Measurements from ENCODE around the gene FUT2. TPM values are rescaled to one million over a fixed set of nuclear protein-coding genes. Genes with fewer than 3 reads are reported as not detected.
A peak's percentile ranks its signal among the peaks of the same experiment; 100 is the strongest.

FUT2 gene
- total RNA-seq, 2 experiments from 2014 or later: not detected

DNA sequence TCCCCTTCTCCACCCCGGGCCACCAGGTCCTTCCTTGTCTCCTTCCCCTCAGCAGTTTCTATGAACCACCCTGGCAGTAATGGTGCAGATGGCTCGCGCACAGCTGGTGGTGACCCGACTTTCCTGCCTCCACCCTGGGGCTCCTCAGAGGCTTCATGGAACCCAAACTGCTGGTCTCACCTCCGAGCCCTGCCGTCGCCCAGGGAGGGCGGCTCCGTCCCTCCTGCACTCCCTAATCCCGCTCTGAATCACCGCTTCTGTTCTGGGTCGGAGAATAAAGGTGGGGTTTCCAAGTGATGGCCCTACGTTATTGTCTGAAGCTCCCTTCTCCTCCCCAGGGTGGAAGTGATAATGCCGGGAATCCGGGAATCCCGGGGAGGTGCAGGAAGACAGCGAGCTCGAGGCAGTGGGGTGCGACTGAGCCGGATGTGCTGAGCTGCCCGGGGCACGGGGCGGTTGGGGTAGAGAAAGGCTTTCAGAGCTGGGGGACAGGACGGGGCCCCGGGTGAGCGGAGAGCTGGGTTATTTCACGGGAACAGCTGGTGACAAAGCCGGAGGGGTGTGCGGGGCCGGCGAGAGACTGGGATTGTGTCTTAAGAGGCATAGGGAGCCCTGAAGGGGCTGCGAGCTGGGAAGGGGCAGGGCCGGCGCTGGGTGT, 711 bp downstream of the FUT2 start:
- H3K27ac Mint-ChIP-seq: no peak overlapping the region
- ATAC-seq (peak; percentile 47), DNase-seq (peak; percentile 12)
- intact Hi-C loops (cut with micrococcal nuclease): no loop called here
- H3K36me3 Mint-ChIP-seq (ENCODE audit: low read depth): peaks cover 4% of the 10 kb centered on the region
- H3K9me3 Mint-ChIP-seq: no peaks in the 10 kb centered on the region
- peaks cover 14% of the 10 kb centered on the region for H3K27me3 Mint-ChIP-seq
- ChIA-PET POLR2A (interaction anchor here (0.7 kb wide), 1 partner anchor 17 kb away, joined by 4 read pairs; no protein-coding TSS in a partner anchor), CTCF (interaction anchor here (1.6 to 2.2 kb wide), 3 partner anchors 17 to 146 kb away, joined by 5 to 6 read pairs (median 5); no protein-coding TSS in a partner anchor)
- H3K4me1 Mint-ChIP-seq (ENCODE audit: low read depth): peaks cover 11% of the 10 kb centered on the region
- peak overlapping the region; percentile 22 for H3K4me3 Mint-ChIP-seq
- TF ChIP-seq, protein P1, sequence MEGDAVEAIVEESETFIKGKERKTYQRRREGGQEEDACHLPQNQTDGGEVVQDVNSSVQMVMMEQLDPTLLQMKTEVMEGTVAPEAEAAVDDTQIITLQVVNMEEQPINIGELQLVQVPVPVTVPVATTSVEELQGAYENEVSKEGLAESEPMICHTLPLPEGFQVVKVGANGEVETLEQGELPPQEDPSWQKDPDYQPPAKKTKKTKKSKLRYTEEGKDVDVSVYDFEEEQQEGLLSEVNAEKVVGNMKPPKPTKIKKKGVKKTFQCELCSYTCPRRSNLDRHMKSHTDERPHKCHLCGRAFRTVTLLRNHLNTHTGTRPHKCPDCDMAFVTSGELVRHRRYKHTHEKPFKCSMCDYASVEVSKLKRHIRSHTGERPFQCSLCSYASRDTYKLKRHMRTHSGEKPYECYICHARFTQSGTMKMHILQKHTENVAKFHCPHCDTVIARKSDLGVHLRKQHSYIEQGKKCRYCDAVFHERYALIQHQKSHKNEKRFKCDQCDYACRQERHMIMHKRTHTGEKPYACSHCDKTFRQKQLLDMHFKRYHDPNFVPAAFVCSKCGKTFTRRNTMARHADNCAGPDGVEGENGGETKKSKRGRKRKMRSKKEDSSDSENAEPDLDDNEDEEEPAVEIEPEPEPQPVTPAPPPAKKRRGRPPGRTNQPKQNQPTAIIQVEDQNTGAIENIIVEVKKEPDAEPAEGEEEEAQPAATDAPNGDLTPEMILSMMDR (IDR thresholded peaks at IDR 0.05): no peak

DNA sequence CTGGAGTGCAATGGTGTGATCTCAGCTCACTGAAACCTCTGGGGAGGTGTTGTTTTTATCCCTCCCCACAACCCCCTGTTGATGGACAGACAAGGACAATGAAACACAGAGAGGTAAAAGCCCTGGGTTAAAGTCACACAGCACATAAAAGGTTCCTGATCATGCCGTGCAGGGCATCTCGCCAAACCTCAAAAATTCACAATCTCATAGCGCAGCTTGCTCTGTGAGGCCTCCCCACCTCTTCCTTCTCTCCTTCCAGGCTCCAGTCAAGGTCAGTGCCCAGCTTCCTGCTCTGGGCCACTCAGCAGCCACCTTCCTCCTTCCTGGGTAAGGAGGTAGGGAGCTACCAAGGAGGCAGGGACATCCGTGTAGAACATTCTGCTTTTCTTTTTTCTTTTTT, 2.3 kb downstream of the FUT2 start:
- peaks cover 9% of the 10 kb centered on the region for H3K36me3 Mint-ChIP-seq (ENCODE audit: low read depth)
- no peak overlapping the region for H3K4me3 Mint-ChIP-seq
- ChIA-PET CTCF (interaction anchor here (2.2 kb wide), 1 partner anchor 15 kb away, joined by 5 read pairs; no protein-coding TSS in a partner anchor), POLR2A (interaction anchor here (0.6 kb wide), 1 partner anchor 18 kb away, joined by 3 read pairs; no protein-coding TSS in a partner anchor)
- peaks cover 14% of the 10 kb centered on the region for H3K27me3 Mint-ChIP-seq
- intact Hi-C loops (cut with micrococcal nuclease): no loop called here
- H3K9me3 Mint-ChIP-seq: no peaks in the 10 kb centered on the region
- no peak for ATAC-seq
- no peak overlapping the region for H3K27ac Mint-ChIP-seq
- TF ChIP-seq, protein P1 (IDR thresholded peaks at IDR 0.05): no peak
- H3K4me1 Mint-ChIP-seq (ENCODE audit: low read depth): peaks cover 11% of the 10 kb centered on the region
- no peak for DNase-seq

GRCh38 chr19:48702701-48703100, 6.9 kb downstream of the FUT2 start:
- peaks cover 14% of the 10 kb centered on the region for H3K36me3 Mint-ChIP-seq (ENCODE audit: low read depth)
- peaks cover 5% of the 10 kb centered on the region for H3K27me3 Mint-ChIP-seq
- no peaks in the 10 kb centered on the region for H3K4me1 Mint-ChIP-seq (ENCODE audit: low read depth)
- intact Hi-C loops (cut with micrococcal nuclease): no loop called here
- no peak overlapping the region for H3K4me3 Mint-ChIP-seq
- TF ChIP-seq, protein P1 (IDR thresholded peaks at IDR 0.05): no peak
- no peak for ATAC-seq
- H3K27ac Mint-ChIP-seq: no peak overlapping the region
- no peaks in the 10 kb centered on the region for H3K9me3 Mint-ChIP-seq
- no peak for DNase-seq
- CTCF ChIA-PET: no interaction called here
- POLR2A ChIA-PET: no interaction called here

GRCh38 chr19:48703316-48703715, 7.5 kb downstream of the FUT2 start:
- POLR2A ChIA-PET: no interaction called here

GRCh38 chr19:48705431-48705830, 9.7 kb downstream of the FUT2 start:
- no peaks in the 10 kb centered on the region for H3K27me3 Mint-ChIP-seq
- ATAC-seq (no peak), DNase-seq (no peak)
- no peaks in the 10 kb centered on the region for H3K9me3 Mint-ChIP-seq
- intact Hi-C loops (cut with micrococcal nuclease): no loop called here
- H3K4me1 Mint-ChIP-seq (ENCODE audit: low read depth): no peaks in the 10 kb centered on the region
- TF ChIP-seq, protein P1 (IDR thresholded peaks at IDR 0.05): no peak
- no peak overlapping the region for H3K27ac Mint-ChIP-seq
- peaks cover 14% of the 10 kb centered on the region for H3K36me3 Mint-ChIP-seq (ENCODE audit: low read depth)
- ChIA-PET CTCF (interaction anchor here (1.0 kb wide), 1 partner anchor 137 kb away, joined by 3 read pairs; no protein-coding TSS in a partner anchor), POLR2A (no interaction called here)
- H3K4me3 Mint-ChIP-seq: no peak overlapping the region

More at GRCh38 chr19:48703316-48703715, 7.5 kb downstream of the FUT2 start:
- Mint-ChIP-seq H3K9me3 (no peaks in the 10 kb centered on the region), H3K36me3 (ENCODE audit: low read depth) (peaks cover 14% of the 10 kb centered on the region), H3K27me3 (peaks cover under 1% of the 10 kb centered on the region), H3K4me3 (no peak overlapping the region), H3K27ac (no peak overlapping the region), H3K4me1 (ENCODE audit: low read depth) (no peaks in the 10 kb centered on the region)
- ATAC-seq (no peak), DNase-seq (no peak)
- TF ChIP-seq, protein P1 (IDR thresholded peaks at IDR 0.05): no peak
- CTCF ChIA-PET: no interaction called here
- intact Hi-C loops (cut with micrococcal nuclease): no loop called here
